Caco-2 (cell line): ENCODE measurements around the gene SUPT3H. TPM values are rescaled to one million over a fixed set of nuclear protein-coding genes. Genes with fewer than 3 reads are reported as not detected.

Experiments used
- BruUV-seq: library from RNA; stranded (reverse); fragments of 400-500 nt; replicated peaks from 2 replicates; lab custom pipeline; 2021; lab: Mats Ljungman, UMichigan
- CTCF ChIA-PET: fragments of 300-600 bp; sonication (Branson Sonifier 250); formaldehyde crosslinking; loops from one replicate; lab custom pipeline; 2022; ENCODE audit warnings: antibody characterized with exemption; lab: Charles Lee
- POLR2A ChIA-PET: fragments of 300-600 bp; sonication (Branson Sonifier 250); formaldehyde crosslinking; loops from one replicate; lab custom pipeline; 2022; ENCODE audit warnings: antibody characterized with exemption; lab: Charles Lee
- DNase-seq, 2 experiments: peaks; one replicate each; pipeline versions ENCODE4 v3.0.0 to v3.0.0-alpha.2; 2020 to 2022
- H3K27me3 ChIP-seq: replicated peaks from 2 replicates; pipeline ENCODE4 v1.6.0; 2011; ENCODE audit warnings: low read length; ENCODE audit not compliant: control insufficient read depth, insufficient read depth
- H3K36me3 ChIP-seq: 2 replicates; pipeline ENCODE4 v1.5.1; 2011; ENCODE audit warnings: low read length; ENCODE audit not compliant: control insufficient read depth, insufficient read depth
- H3K4me1 ChIP-seq: fragments of 250-450 bp; sonication (Bioruptor Pico); 2 replicates; pipeline ENCODE4 v1.5.1; 2020; ENCODE audit warnings: mild to moderate bottlenecking
- H3K4me3 ChIP-seq: 2 replicates; pipeline ENCODE4 v1.5.1; 2011; ENCODE audit warnings: low read depth, mild to moderate bottlenecking, control low read depth, low read length
- H3K9me3 ChIP-seq: fragments of 250-450 bp; sonication (Bioruptor Pico); 2 replicates; pipeline ENCODE4 v1.5.1; 2020; ENCODE audit warnings: mild to moderate bottlenecking, moderate library complexity
- H3K27ac Mint-ChIP-seq: one replicate; pipeline ENCODE4 v1.8.0; 2022; ENCODE audit warnings: mixed read lengths; ENCODE audit not compliant: unreplicated experiment
- H3K27me3 Mint-ChIP-seq: one replicate; pipeline ENCODE4 v1.8.0; 2022; ENCODE audit warnings: mixed read lengths; ENCODE audit not compliant: insufficient read depth, unreplicated experiment
- H3K36me3 Mint-ChIP-seq: one replicate; pipeline ENCODE4 v1.8.0; 2022; ENCODE audit warnings: mild to moderate bottlenecking, mixed read lengths; ENCODE audit not compliant: insufficient read depth, unreplicated experiment
- H3K4me1 Mint-ChIP-seq: one replicate; pipeline ENCODE4 v1.8.0; 2022; ENCODE audit warnings: low read depth, mixed read lengths; ENCODE audit not compliant: unreplicated experiment
- H3K4me3 Mint-ChIP-seq: one replicate; pipeline ENCODE4 v1.8.0; 2022; ENCODE audit warnings: mild to moderate bottlenecking, moderate library complexity, mixed read lengths; ENCODE audit not compliant: unreplicated experiment
- H3K9me3 Mint-ChIP-seq: one replicate; pipeline ENCODE4 v1.8.0; 2022; ENCODE audit warnings: mixed read lengths; ENCODE audit not compliant: unreplicated experiment
- intact Hi-C: fragments of 100-400 bp; cut with micrococcal nuclease; formaldehyde crosslinking; loops from one replicate; pipeline ENCODE4 v1.10.0; 2022; ENCODE audit not compliant: unreplicated experiment
- total RNA-seq: library from RNA; stranded (reverse); gene quantifications from 2 replicates; pipeline ENCODE4 v1.2.3, GENCODE V29; 2022
- TF ChIP-seq, protein P1 (sequence below), 2 experiments: fragments of 200-600 bp in 1 of 2; IDR thresholded peaks; 1 replicate in 1 of 2; 2 replicates in 1 of 2; pipeline versions ENCODE4 v1.5.1 to v1.8.0; 2011 to 2022; ENCODE audit warnings: antibody characterized with exemption in 1 of 2, control low read depth in 1 of 2, inconsistent platforms in 1 of 2, low read depth in 1 of 2, low read length in 1 of 2, mild to moderate bottlenecking in 1 of 2, moderate library complexity in 1 of 2; ENCODE audit not compliant: insufficient read depth in 1 of 2, severe bottlenecking in 1 of 2, unreplicated experiment in 1 of 2

The SUPT3H gene
- total RNA-seq, 1 experiment from 2014 or later: 13.2 TPM

- Histone ChIP-seq H3K27me3 (peaks cover 5% of the 10 kb centered on the region), H3K36me3 (no peaks in the 10 kb centered on the region), H3K4me3 (no peak overlapping the region), H3K9me3 (no peaks in the 10 kb centered on the region), H3K4me1 (peaks cover 7% of the 10 kb centered on the region; the same call in 1 of the 2 replicates)
- BruUV-seq: no TSS peak
- ChIA-PET POLR2A (no interaction called here), CTCF (interaction anchor here (0.8 kb wide), 1 partner anchor 37 kb away, joined by 3 read pairs; the partner anchor contains the start of gene SUPT3H)
- Mint-ChIP-seq H3K36me3 (no peaks in the 10 kb centered on the region), H3K4me1 (no peaks in the 10 kb centered on the region), H3K27me3 (peaks cover 18% of the 10 kb centered on the region), H3K27ac (no peak overlapping the region), H3K9me3 (no peaks in the 10 kb centered on the region), H3K4me3 (no peak overlapping the region)
- no peak for DNase-seq
- intact Hi-C loops: no loop called here
- TF ChIP-seq, protein P1, sequence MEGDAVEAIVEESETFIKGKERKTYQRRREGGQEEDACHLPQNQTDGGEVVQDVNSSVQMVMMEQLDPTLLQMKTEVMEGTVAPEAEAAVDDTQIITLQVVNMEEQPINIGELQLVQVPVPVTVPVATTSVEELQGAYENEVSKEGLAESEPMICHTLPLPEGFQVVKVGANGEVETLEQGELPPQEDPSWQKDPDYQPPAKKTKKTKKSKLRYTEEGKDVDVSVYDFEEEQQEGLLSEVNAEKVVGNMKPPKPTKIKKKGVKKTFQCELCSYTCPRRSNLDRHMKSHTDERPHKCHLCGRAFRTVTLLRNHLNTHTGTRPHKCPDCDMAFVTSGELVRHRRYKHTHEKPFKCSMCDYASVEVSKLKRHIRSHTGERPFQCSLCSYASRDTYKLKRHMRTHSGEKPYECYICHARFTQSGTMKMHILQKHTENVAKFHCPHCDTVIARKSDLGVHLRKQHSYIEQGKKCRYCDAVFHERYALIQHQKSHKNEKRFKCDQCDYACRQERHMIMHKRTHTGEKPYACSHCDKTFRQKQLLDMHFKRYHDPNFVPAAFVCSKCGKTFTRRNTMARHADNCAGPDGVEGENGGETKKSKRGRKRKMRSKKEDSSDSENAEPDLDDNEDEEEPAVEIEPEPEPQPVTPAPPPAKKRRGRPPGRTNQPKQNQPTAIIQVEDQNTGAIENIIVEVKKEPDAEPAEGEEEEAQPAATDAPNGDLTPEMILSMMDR (IDR thresholded peaks at IDR 0.05; ENCODE audit: insufficient read depth in 1 of 2, low read depth in 1 of 2, low read length in 1 of 2, severe bottlenecking in 1 of 2, unreplicated experiment in 1 of 2): no peak
Measured at GRCh38 chr6:45415315-45415714, 37.6 kb upstream of the SUPT3H start.

- Mint-ChIP-seq H3K27me3 (peaks cover 10% of the 10 kb centered on the region), H3K9me3 (no peaks in the 10 kb centered on the region), H3K36me3 (no peaks in the 10 kb centered on the region), H3K4me1 (no peaks in the 10 kb centered on the region), H3K4me3 (no peak overlapping the region), H3K27ac (no peak overlapping the region)
- H3K27me3 ChIP-seq: no peaks in the 10 kb centered on the region
- TF ChIP-seq, protein P1 (IDR thresholded peaks at IDR 0.05; ENCODE audit: insufficient read depth in 1 of 2, low read depth in 1 of 2, low read length in 1 of 2, severe bottlenecking in 1 of 2, unreplicated experiment in 1 of 2): no peak
- H3K36me3 ChIP-seq: no peaks in the 10 kb centered on the region
- no peaks in the 10 kb centered on the region for H3K4me1 ChIP-seq
- H3K9me3 ChIP-seq: no peaks in the 10 kb centered on the region
- CTCF ChIA-PET: interaction anchor here (0.6 to 0.7 kb wide), 2 partner anchors 8 to 787 kb away, joined by 3 to 4 read pairs; no protein-coding TSS in a partner anchor
- POLR2A ChIA-PET: no interaction called here
- no peak overlapping the region for H3K4me3 ChIP-seq
- no TSS peak for BruUV-seq
- no peak for DNase-seq
- intact Hi-C loops: no loop called here
Measured at GRCh38 chr6:45411959-45412358, 34.2 kb upstream of the SUPT3H start.

- CTCF ChIA-PET: no interaction called here
- intact Hi-C loops: no loop called here
- TF ChIP-seq, protein P1 (IDR thresholded peaks at IDR 0.05; ENCODE audit: insufficient read depth in 1 of 2, low read depth in 1 of 2, low read length in 1 of 2, severe bottlenecking in 1 of 2, unreplicated experiment in 1 of 2): no peak
- DNase-seq: no peak
- no TSS peak for BruUV-seq
- H3K36me3 Mint-ChIP-seq: no peaks in the 10 kb centered on the region
- H3K27ac Mint-ChIP-seq: no peak overlapping the region
- H3K36me3 ChIP-seq: no peaks in the 10 kb centered on the region
- no peaks in the 10 kb centered on the region for H3K4me1 Mint-ChIP-seq
- peaks cover 12% of the 10 kb centered on the region for H3K27me3 Mint-ChIP-seq
- POLR2A ChIA-PET: no interaction called here
- H3K9me3 ChIP-seq: no peaks in the 10 kb centered on the region
- H3K9me3 Mint-ChIP-seq: no peaks in the 10 kb centered on the region
- no peak overlapping the region for H3K4me3 Mint-ChIP-seq
- H3K27me3 ChIP-seq: no peaks in the 10 kb centered on the region
- no peaks in the 10 kb centered on the region for H3K4me1 ChIP-seq
- no peak overlapping the region for H3K4me3 ChIP-seq
Measured at GRCh38 chr6:45400021-45400420, 22.3 kb upstream of the SUPT3H start.
